TTC549 (cell line): ENCODE data around the gene CUX1.

Source experiments
- FAIRE-seq: peaks from 2 replicates; lab custom pipeline; 2012; peaks lifted over from hg19 to GRCh38; lab: Jason Lieb, UNC

The CUX1 gene

DNA sequence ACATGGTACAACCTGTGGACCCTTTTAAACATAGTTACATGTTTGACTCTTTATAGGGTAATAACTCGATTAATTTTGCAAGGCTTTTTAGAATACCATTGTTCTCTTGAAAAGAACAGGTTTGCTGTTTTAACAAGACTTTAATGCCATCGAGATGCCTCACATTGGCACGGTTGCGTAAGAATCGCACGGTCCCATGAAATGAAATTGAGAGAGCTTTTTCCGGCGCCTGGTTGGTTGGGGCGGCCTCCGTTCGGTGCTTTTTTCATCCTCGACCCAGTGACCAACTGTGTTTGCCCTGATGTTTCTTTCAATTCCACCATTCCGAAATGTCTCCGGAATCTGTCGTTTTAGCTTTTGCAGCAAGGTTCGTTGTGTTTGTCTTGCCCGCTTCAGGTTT is 142.4 kb downstream of the CUX1 start:
- no peak for FAIRE-seq

DNA sequence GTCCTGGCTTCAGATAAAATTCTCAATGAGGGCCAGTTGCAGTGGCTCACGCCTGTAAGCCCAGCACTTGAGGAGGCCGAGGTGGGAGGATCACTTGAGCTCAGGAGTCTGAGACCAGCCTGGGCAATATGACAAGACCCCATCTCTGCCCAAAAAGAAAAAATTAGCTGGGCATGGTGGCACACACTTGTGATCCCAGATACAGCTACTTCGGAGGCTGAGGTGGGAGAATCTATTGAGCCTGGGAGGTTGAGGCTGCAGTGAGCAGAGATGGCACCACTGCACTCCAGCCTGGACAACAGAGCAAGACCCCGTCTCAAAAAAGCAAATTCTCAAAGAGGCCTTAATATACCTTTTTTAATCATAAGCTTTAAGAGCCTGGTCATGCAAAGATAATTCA is 142.9 kb downstream of the CUX1 start:
- no peak for FAIRE-seq

DNA sequence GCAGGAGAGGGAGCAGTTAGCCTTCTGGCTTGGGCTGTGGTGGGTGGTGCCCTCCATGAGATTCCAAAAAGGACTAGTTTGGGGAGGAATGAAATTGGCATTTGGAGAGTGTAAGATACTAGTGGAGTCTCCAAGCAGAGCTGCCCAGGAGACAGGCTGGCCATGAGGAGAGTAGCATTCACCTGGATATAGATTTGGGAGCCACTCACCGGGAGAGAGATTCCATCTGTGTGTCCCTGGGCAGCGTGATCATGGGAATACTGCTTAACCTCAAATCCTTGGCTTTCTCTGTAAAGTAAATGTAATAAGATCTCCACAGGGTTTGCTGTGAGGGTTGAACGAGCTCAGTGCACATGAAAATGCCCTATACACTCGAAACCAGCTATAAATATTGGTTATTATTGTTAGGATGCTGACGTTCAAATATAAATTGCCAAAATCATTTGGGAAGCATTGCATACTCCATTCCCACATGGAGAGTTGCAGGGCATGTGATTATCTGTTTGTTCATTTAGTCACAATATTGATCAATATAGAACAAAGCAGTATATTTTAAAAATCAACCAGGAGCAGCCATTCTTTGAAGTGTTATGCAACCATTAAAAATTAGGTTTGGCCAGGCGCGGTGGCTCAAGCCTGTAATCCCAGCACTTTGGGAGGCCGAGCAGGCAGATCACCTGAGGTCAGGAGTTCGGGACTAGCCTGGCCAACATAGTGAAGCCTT is 143.7 kb downstream of the CUX1 start:
- FAIRE-seq: no peak

- no peak for FAIRE-seq
Observed at GRCh38 chr7:101961811-101962210, 144.4 kb downstream of the CUX1 start.

GRCh38 chr7:101963693-101964092 is 146.3 kb downstream of the CUX1 start:
- FAIRE-seq: no peak

DNA sequence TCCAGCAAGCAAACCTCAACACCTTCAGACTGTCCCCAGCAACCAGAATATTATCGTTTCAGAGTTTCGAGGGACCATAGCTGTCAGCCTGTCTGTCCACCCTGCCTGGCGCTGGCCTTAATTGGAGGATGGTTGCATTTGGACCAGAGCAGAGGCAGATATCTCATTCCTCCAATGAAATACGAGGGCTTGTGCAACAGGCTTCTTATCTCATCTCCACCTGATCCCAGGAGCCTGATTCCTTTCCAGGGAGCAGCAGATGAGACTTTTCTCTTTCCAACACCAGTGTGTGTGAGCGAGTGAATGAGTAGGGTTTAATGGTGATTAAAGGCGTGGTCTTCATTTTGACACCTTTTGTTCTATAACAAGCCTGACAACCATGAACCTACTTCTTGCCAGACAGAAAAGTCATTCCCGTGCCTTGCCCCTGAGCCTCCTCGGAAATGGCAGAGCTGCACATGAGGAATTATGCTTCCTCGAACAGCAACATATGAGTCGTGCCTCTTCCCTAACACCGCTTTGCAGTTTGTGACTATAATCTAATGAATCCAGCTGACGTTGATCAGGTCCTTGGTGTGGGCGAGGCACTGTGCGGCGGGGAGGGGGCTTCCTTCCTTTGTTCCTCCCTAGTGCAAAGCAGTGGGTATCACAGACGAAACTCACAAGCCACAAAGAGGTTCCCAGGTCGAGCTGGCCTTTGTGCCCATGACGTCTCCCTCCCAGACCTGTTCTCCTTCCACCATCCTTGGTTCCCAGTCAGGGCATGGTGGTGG is 147.4 kb downstream of the CUX1 start:
- no peak for FAIRE-seq

GRCh38 chr7:101968720-101969466 is 151.5 kb downstream of the CUX1 start:
- no peak for FAIRE-seq

DNA sequence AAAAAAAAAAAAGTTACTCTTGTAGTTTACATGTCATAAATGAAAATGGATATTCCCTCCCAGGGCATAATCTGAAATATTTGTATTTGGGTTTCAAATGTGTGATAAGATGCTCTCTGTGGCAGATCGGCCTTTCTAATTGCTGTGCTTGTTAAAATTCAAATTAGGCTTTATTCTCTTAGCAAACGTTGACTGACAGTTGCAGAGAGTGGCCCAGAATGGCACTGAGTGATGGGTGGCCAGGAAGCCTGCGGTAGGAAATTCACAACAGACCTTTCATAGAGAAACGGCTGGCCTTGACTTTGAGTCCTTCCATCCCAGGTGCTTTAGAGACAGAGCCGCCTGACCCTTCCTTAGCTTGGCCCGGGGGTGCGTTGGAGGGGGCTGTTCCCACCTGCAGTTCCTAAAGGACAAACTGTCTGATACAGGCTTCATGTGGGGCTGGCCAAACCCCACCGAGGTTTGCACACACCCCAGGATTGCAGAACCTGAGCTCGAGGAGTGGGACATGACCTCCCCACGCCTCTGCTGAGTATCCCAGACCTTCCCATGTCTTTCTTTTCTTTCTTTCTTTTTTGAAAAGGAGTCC is 152.7 kb downstream of the CUX1 start:
- no peak for FAIRE-seq

DNA sequence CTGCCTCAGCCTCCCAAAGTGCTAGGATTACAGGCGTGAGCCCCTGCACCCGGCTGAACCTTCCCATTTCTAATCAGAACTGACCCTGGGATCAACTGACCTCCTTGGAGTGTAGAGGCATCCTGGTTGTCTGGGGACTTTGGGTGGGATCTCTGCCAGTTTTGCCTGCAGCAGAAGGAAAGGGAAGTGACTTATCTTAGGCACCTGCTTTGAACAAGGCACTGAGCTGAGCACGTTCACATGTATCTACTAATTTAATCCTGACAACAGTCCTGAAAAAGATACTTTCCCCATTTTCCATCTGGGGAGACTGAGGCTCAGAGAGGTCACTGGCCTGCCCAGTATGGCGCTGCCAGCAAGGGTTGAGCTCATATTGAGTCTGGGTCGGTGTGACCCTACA is 153.4 kb downstream of the CUX1 start:
- FAIRE-seq: no peak

GRCh38 chr7:101971457-101971856 is 154.0 kb downstream of the CUX1 start:
- FAIRE-seq: no peak

DNA sequence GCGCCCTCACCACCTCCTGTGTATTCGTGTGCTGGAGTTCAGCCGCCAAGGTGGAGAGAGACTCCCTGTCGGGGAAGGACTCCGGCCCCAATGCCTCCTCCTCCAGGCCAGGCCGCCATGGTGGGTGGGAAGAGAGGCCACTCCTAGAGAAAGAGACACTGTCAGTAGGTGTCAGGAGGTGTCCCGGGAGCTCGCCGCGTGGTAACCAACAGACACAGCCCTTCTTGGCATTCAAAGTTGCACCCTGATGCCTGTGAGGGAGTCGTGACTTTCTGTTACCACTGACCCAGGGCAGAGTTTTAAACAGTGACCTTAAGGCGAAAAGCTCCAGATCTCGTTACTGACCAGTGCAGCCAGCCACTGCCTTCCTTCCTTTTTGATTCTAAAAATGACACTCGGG is 155.2 kb downstream of the CUX1 start:
- no peak for FAIRE-seq

GRCh38 chr7:101973130-101973529 is 155.7 kb downstream of the CUX1 start:
- FAIRE-seq: no peak

DNA sequence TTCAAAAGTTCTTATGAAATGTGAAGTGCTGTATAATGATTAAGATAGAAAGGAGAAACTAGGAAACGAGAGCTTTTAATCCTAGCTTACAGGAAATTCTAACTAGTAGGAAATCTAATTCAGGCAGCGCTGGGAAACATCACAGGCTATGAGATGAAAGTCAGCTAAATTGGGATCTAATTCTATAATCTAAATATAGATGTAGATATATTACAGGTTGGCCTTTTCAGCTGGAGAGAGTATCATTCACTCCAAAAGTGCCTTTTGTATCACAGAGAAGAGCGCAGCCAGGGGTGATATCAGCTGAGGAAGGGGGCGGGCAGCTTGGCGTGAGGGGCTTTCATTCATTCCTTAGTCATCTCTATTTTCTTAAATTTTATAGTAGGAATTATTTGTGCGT is 157.0 kb downstream of the CUX1 start:
- FAIRE-seq: no peak

DNA sequence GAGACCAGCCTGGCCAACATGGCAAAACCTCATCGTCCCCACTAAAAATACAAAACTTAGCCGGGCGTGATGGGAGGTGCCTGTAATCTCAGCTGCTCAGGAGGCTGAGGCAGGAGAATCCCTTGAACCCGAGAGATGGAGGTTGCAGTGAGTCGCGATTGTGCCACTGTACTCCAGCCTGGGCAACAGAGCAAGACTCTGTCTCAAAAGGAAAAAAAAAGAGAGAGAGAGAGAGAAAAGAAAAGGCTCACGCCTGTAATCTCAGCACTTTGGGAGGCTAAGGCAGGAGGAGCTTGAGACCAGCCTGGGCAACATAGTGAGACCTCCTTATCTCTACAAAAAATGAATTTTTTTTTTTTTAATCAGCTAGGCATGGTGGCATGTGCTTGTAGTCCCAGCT is 157.6 kb downstream of the CUX1 start:
- no peak for FAIRE-seq

DNA sequence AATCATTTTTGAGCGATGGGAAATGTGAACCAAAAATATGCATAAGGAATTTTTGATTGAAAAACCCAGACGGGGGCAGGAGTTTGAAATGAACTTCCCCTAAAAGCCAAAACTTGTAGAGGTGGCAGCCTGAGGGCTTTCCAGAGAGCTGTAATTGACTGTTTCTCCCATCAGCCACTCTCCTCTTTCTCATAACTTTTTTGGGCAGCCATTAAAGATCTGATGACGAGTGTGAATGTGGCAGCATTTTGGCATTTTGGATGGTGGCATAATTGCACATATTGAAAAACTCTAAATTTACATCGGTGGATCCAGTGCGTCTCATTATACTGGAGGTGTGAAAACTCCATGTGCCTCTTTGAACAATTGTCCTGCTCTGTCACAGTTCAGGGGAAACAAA is 159.0 kb downstream of the CUX1 start:
- FAIRE-seq: no peak

DNA sequence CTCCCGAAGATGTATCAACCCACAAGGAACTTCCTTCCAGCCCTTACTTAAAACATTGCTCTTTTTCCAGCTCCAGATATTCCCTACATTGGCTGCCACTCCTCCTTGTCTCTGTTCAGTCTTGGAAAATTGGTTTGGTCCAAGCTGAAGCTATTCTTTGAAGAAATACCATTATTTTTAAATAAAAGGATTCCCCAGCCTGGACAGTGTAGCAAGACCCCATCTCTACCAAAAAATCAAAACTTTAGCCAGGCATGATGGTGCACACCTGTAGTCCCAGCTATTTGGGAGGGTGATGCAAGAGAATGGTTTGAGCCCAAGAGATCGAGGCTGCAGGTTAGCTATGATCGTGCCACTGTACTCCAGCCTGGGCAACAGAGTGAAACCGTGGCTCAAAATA is 159.8 kb downstream of the CUX1 start:
- no peak for FAIRE-seq

GRCh38 chr7:101978683-101979082 is 161.3 kb downstream of the CUX1 start:
- FAIRE-seq: no peak

DNA sequence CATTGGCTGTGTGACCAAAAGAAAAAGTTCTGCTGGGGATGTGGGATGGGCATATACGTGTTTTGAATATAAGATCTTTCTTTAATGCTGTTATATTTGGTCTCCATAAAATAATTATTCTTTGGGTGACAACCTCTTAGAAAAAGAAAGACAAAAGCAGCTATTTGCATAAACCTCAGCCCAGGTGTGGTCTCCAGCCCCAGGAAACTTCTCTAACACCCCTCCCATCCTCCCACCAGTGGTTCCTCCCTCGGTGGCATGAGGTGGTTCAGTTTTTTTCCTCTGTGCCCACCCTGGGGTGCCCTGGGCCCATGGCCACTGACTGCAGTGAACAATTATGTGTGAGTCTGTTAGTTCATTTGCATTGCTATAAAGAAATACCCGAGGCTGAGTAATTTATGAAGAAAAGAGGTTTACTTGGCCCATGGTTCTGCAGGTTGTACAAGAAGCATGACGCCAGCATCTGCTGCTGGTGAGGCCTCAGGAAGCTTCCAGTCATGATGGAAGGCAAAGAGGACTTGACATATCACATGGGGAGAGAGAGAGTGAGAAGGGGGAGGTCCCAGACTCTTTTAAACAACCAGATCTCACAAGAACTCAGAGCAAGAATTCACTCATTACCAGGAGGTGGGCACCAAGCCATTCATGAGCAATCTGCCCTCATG is 165.9 kb downstream of the CUX1 start:
- FAIRE-seq: no peak

GRCh38 chr7:101984133-101984879 is 166.9 kb downstream of the CUX1 start:
- no peak for FAIRE-seq

- no peak for FAIRE-seq
Observed at GRCh38 chr7:101985057-101985902, 167.9 kb downstream of the CUX1 start.
